HCT116 (cell line): Measurements from ENCODE around the gene OR10A2. TPM values are rescaled to one million over a fixed set of nuclear protein-coding genes. Genes with fewer than 3 reads are reported as not detected.
"Not testable (repeated sequence)": the region's sequence is repeated elsewhere in the genome, so short reads cannot be mapped to it uniquely, and the experiment has no call there.

ENCODE experiments used
- ATAC-seq: fragments of 200-7000 bp; cut with Tn5 transposase; 2 replicates; pipeline ENCODE4 v1.9.1; 2020; ENCODE audit warnings: mild to moderate bottlenecking, moderate library complexity
- BruUV-seq: library from RNA; stranded (reverse); fragments of 400-500 nt; replicated peaks from 2 replicates; lab custom pipeline; 2021; lab: Mats Ljungman, UMichigan
- CTCF ChIA-PET: fragments of 300-600 bp; sonication (Branson Sonifier 250); formaldehyde crosslinking; loops from one replicate; lab custom pipeline; 2021; ENCODE audit warnings: antibody characterized with exemption; lab: Charles Lee
- POLR2A ChIA-PET: fragments of 300-600, 350-600 bp; sonication (Branson Sonifier 250); formaldehyde crosslinking; loops from one replicate; lab custom pipeline; 2021; ENCODE audit warnings: antibody characterized with exemption; lab: Charles Lee
- RAD21 ChIA-PET, 2 experiments: fragments of 300-600 bp; sonication (Branson Sonifier 250); formaldehyde crosslinking; loops; one replicate each; lab custom pipeline; 2023; ENCODE audit warnings: low total read pairs in 2 of 2; ENCODE audit not compliant: uncharacterized antibody in 2 of 2, unreplicated experiment in 2 of 2, low non-redundant PET in 1 of 2; lab: Charles Lee
- DNase-seq: peaks from one replicate; pipeline ENCODE4 v3.0.0-alpha.2; 2010; ENCODE audit warnings: low read depth, low spot score
- H2AFZ ChIP-seq: fragments of 200-600 bp; shearing (Covaris generic), sonication (generic); 2 replicates; pipeline ENCODE4 v1.6.1; 2017; ENCODE audit warnings: low read depth, mixed run types, mixed read lengths, antibody characterized with exemption, low read length; ENCODE audit not compliant: poor library complexity, severe bottlenecking
- H3K27ac ChIP-seq: 2 replicates; pipeline ENCODE4 v1.5.1; 2012; ENCODE audit warnings: low read depth, low read length
- H3K27me3 ChIP-seq: fragments of 200-600 bp; sonication (generic); 2 replicates; pipeline ENCODE4 v1.6.1; 2016; ENCODE audit warnings: mixed run types, low read length, mixed read lengths; ENCODE audit not compliant: insufficient read depth
- H3K36me3 ChIP-seq, 2 experiments: fragments of 200-500 bp in 1 of 2; fragments of 200-600 bp in 1 of 2; sonication (Bioruptor generic) in 1 of 2; sonication (generic) in 1 of 2; 2 replicates each; pipeline versions ENCODE4 v1.5.1 to v1.6.1; 2014 to 2016; ENCODE audit warnings: low read length in 2 of 2, inconsistent platforms in 1 of 2, mixed read lengths in 1 of 2, mixed run types in 1 of 2; ENCODE audit not compliant: insufficient read depth in 2 of 2, control insufficient read depth in 1 of 2
- H3K4me1 ChIP-seq, 2 experiments: fragments of 200-600 bp in 1 of 2; sonication (generic) in 1 of 2; 2 replicates each; pipeline versions ENCODE4 v1.5.1 to v1.6.1; 2012 to 2017; ENCODE audit warnings: low read length in 2 of 2, inconsistent platforms in 1 of 2, mild to moderate bottlenecking in 1 of 2, mixed read lengths in 1 of 2, mixed run types in 1 of 2, moderate library complexity in 1 of 2; ENCODE audit not compliant: insufficient read depth in 2 of 2, control insufficient read depth in 1 of 2
- H3K4me2 ChIP-seq: fragments of 200-600 bp; sonication (generic); 2 replicates; pipeline ENCODE4 v1.6.1; 2017; ENCODE audit warnings: mixed run types, low read length, mixed read lengths
- H3K4me3 ChIP-seq, 2 experiments: fragments of 200-600 bp in 1 of 2; sonication (generic) in 1 of 2; replicated peaks in 1 of 2; 2 replicates each; pipeline ENCODE4 v1.5.1; 2011 to 2016; ENCODE audit warnings: low read length in 2 of 2, control low read depth in 1 of 2, low read depth in 1 of 2, mild to moderate bottlenecking in 1 of 2, mixed read lengths in 1 of 2, mixed run types in 1 of 2
- H3K79me2 ChIP-seq: fragments of 200-600 bp; sonication (generic); 2 replicates; pipeline ENCODE4 v1.6.1; 2017; ENCODE audit warnings: mild to moderate bottlenecking, mixed run types, low read length, moderate library complexity, mixed read lengths; ENCODE audit not compliant: insufficient read depth
- H3K9ac ChIP-seq: fragments of 200-600 bp; sonication (generic); 2 replicates; pipeline ENCODE4 v1.6.1; 2016; ENCODE audit warnings: low read length, mixed read lengths
- H3K9me2 ChIP-seq: fragments of 200-600 bp; sonication (generic), shearing (Covaris generic); 2 replicates; pipeline ENCODE4 v1.6.1; 2017; ENCODE audit warnings: mixed run types, mild to moderate bottlenecking, moderate library complexity; ENCODE audit not compliant: insufficient read depth
- H3K9me3 ChIP-seq, 2 experiments: fragments of 200-500 bp in 1 of 2; fragments of 200-600 bp in 1 of 2; sonication (Bioruptor generic) in 1 of 2; sonication (generic) in 1 of 2; 2 replicates each; pipeline ENCODE4 v1.6.1; 2014 to 2017; ENCODE audit warnings: low read length in 2 of 2, mixed read lengths in 2 of 2, inconsistent platforms in 1 of 2, low read depth in 1 of 2, mild to moderate bottlenecking in 1 of 2, mixed run types in 1 of 2, moderate library complexity in 1 of 2; ENCODE audit not compliant: control insufficient read depth in 1 of 2, insufficient read depth in 1 of 2
- H4K20me1 ChIP-seq: fragments of 200-600 bp; sonication (generic), shearing (Covaris generic); 2 replicates; pipeline ENCODE4 v1.6.1; 2017; ENCODE audit warnings: mixed run types, mild to moderate bottlenecking, moderate library complexity; ENCODE audit not compliant: insufficient read depth
- FOSL1 ChIP-seq: IDR thresholded peaks from 2 replicates; pipeline ENCODE4 v1.6.1; 2012; ENCODE audit warnings: low read depth
- SP1 ChIP-seq: IDR thresholded peaks from 2 replicates; pipeline ENCODE4 v1.6.1; 2012; ENCODE audit warnings: low read depth
- SRF ChIP-seq: IDR thresholded peaks from 2 replicates; pipeline ENCODE4 v1.6.1; 2012; ENCODE audit warnings: low read depth
- intact Hi-C: fragments of 100-400 bp; cut with micrococcal nuclease; formaldehyde crosslinking; loops from 2 replicates; pipeline ENCODE4 v1.10.0; 2022
- total RNA-seq: library from RNA; stranded (reverse); gene quantifications from one replicate; pipeline ENCODE4 v1.2.1, GENCODE V29; 2021; ENCODE audit not compliant: unreplicated experiment
- TF ChIP-seq, protein P1 (sequence below): IDR thresholded peaks from 2 replicates; pipeline ENCODE4 v1.6.1; 2012

The OR10A2 gene
- total RNA-seq, 1 experiment from 2014 or later: not detected

DNA sequence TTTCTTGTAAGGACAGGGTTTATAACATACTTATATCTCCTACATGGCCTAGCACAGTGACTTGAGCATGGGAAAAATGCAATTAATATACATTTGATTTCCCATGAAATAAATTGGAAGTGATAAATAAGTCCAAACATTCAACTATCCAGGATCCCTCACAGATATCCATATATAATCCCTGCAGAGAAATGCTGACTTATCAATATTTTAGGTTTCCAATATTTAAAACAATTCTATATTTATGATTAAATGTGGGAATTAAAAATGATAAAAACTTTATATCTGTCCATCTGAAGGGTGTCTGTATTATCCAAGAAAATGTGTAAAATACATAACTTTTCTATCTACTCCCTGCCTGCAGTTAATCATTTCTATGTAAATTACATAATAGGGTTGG, 19.9 kb downstream of the OR10A2 start:
- Histone ChIP-seq H3K9me3 (no peaks in the 10 kb centered on the region), H3K27me3 (peaks cover 46% of the 10 kb centered on the region), H3K9ac (no peak overlapping the region), H2AFZ (no peak overlapping the region), H3K36me3 (no peaks in the 10 kb centered on the region), H3K4me2 (no peak overlapping the region), H3K4me3 (no peak overlapping the region), H3K79me2 (no peaks in the 10 kb centered on the region), H4K20me1 (no peaks in the 10 kb centered on the region), H3K9me2 (no peaks in the 10 kb centered on the region), H3K27ac (no peak overlapping the region), H3K4me1 (no peaks in the 10 kb centered on the region)
- ChIA-PET RAD21 (no interaction called here), POLR2A (no interaction called here), CTCF (no interaction called here)
- DNase-seq: no peak
- ATAC-seq: no peak
- no peak for TF ChIP-seq SRF
- no peak for TF ChIP-seq FOSL1
- no peak for TF ChIP-seq SP1
- TF ChIP-seq, protein P1, sequence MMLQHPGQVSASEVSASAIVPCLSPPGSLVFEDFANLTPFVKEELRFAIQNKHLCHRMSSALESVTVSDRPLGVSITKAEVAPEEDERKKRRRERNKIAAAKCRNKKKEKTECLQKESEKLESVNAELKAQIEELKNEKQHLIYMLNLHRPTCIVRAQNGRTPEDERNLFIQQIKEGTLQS: no peak
- BruUV-seq: no TSS peak
- intact Hi-C loops: no loop called here

DNA sequence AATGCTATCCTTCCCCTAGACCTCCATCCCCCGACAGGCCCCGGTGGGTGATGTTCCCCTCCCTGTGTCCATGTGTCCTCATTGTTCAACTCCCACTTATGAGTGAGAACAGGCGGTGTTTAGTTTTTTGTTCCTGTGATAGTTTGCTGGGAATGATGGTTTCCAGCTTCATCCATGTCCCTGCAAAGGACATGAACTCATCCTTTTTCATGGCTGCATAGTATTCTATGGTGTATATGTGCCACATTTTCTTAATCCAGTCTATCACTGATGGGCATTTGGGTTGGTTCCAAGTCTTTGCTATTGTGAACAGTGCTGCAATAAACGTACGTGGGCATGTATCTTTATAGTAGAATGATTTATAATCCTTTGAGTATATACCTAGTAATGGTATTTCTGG, 24.9 kb downstream of the OR10A2 start:
- RAD21 ChIA-PET, H3K9ac ChIP-seq, H3K9me2 ChIP-seq, H3K4me3 ChIP-seq, H3K79me2 ChIP-seq, H2AFZ ChIP-seq, H3K4me2 ChIP-seq, H3K36me3 ChIP-seq, POLR2A ChIA-PET, ATAC-seq, CTCF ChIA-PET, H3K4me1 ChIP-seq, H3K27ac ChIP-seq, intact Hi-C loops, H4K20me1 ChIP-seq, BruUV-seq, H3K9me3 ChIP-seq, DNase-seq: not testable (repeated sequence)
- H3K27me3 ChIP-seq: peaks cover 44% of the 10 kb centered on the region
